Vagina (tissue), 2 donors: ENCODE measurements around the gene DAB1.

Experiments used
- CTCF ChIP-seq, 3 experiments: fragments of 450-650 bp in 2 of 3; fragments of 200-600 bp in 1 of 3; sonication (generic) in 1 of 3; IDR thresholded peaks; one replicate each; pipeline ENCODE4 v1.5.1; 2017 to 2019; ENCODE audit warnings: antibody characterized with exemption in 3 of 3, mild to moderate bottlenecking in 2 of 3, moderate library complexity in 2 of 3
- POLR2AphosphoS5 ChIP-seq, 2 donors: sonication (generic); formaldehyde crosslinking; IDR thresholded peaks; one replicate each; pipeline ENCODE4 v1.9.0; 2017; ENCODE audit warnings: antibody characterized with exemption in 2 of 2, mild to moderate bottlenecking in 2 of 2, low read depth in 1 of 2; ENCODE audit not compliant: insufficient read depth in 1 of 2

GRCh38 chr1:56966698-56966999, 457.2 kb downstream of the DAB1 start:
- TF ChIP-seq CTCF (IDR thresholded peaks at IDR 0.05), result no peak
- no peak for TF ChIP-seq POLR2AphosphoS5 (IDR thresholded peaks at IDR 0.05; ENCODE audit: insufficient read depth in 1 of 2, low read depth in 1 of 2)
